ENCODE results near the gene GOLM1.

GOLM1 gene

DNA sequence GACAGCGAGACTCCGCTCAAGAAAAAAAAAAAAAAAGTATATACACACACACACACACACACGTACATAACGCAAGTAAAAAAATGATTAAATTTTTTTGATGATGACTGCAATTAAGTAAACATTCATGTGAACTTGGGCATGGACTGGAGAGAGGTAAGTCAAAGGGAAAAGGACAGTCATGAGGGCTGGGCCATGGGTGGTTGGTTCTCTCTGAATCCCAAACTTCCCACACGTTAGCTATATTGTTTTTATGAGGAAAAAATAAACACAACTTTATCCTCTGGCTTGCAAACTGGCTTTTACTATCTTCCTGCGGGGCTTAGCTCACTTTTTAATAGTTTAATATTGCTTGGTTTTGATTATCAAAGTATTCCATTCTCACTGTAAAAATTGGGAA, 53.7 kb downstream of the GOLM1 start:
- H3K4me3 ChIP-seq (ENCODE audit: low read depth, low read length): no peak overlapping the region
- DNase-seq (ENCODE audit: low read depth): no peak
- TF ChIP-seq, protein P1, sequence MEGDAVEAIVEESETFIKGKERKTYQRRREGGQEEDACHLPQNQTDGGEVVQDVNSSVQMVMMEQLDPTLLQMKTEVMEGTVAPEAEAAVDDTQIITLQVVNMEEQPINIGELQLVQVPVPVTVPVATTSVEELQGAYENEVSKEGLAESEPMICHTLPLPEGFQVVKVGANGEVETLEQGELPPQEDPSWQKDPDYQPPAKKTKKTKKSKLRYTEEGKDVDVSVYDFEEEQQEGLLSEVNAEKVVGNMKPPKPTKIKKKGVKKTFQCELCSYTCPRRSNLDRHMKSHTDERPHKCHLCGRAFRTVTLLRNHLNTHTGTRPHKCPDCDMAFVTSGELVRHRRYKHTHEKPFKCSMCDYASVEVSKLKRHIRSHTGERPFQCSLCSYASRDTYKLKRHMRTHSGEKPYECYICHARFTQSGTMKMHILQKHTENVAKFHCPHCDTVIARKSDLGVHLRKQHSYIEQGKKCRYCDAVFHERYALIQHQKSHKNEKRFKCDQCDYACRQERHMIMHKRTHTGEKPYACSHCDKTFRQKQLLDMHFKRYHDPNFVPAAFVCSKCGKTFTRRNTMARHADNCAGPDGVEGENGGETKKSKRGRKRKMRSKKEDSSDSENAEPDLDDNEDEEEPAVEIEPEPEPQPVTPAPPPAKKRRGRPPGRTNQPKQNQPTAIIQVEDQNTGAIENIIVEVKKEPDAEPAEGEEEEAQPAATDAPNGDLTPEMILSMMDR (IDR thresholded peaks at IDR 0.05; ENCODE audit: low read depth, low read length, missing control alignments): no peak

DNA sequence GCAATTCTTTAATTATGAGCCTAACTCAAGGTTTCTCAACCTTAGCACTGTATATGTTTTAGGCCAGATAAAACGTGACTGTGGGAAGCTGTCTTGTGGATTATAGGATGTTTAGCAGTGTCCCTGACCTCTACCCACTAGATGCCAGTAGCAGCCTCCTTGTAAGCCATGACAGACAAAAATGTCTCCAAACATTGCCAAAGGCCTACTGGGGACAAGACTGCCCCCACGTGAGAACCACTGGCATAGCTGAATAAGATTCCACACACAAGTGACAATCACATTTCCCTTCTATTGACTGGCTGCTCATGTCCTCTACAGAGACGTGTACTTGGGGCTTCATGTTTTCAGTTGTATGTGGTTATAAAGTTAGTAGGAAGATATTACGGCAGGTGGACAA, 55.4 kb downstream of the GOLM1 start:
- TF ChIP-seq, protein P1 (IDR thresholded peaks at IDR 0.05; ENCODE audit: low read depth, low read length, missing control alignments): peak; percentile 32
- no peak for DNase-seq (ENCODE audit: low read depth)
- no peak overlapping the region for H3K4me3 ChIP-seq (ENCODE audit: low read depth, low read length)

DNA sequence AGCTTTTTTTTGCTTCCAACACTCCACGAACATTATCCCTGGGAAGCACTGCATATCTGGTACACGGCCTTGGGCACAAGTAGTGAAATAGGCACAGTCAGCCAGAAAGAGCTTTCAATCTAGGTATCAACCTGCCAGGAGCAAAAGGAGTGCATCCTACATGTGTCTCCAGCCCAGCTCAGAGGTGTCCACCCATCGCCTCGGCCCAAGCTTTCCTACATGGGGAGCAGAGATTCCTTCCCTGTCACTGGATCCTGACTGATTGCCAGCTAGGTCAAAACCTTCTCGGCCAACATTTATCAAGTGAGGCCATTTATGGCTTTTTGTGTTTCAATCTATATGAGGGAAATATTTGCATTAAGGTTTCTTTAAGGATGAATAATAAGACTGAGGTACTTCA, 55.8 kb downstream of the GOLM1 start:
- TF ChIP-seq, protein P1 (IDR thresholded peaks at IDR 0.05; ENCODE audit: low read depth, low read length, missing control alignments): no peak
- no peak for DNase-seq (ENCODE audit: low read depth)
- H3K4me3 ChIP-seq (ENCODE audit: low read depth, low read length): no peak overlapping the region

DNA sequence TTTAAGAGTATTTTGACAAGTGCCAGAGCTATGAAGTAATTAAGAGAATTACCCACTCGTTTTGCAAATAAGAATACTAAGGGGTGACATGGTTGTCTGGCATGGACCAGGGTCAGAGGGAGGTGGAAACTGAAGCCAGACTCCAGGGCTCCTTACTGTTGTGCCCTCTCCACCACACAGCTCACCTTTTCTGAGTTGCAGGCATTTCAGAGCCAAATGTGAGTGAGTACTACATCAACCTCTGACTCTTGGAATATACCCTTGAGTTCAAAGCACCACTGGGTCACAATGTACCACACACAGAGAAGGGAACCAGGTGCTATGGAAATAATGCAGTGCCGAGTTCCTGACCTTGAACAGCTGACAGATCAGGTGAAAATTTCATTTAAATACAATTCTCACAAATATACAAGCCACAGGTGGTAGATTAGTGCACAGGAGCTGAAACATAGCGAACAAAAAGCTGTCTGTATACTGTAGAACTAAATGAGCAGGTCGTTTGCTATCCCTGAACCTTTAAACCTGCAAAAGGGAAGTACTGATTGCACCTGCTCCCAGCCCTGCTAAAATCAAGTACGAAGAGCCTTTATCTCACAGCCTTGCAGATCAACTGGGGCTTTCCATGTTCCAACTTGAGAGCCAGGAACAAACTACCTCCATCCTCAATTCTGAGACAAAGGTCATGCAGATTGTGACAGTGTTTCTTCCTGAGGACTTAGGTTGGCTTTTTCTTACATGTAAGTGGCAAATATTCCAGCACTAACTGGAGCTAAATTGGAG, 57.0 kb downstream of the GOLM1 start:
- TF ChIP-seq, protein P1 (IDR thresholded peaks at IDR 0.05; ENCODE audit: low read depth, low read length, missing control alignments): no peak
- H3K4me3 ChIP-seq (ENCODE audit: low read depth, low read length): no peak overlapping the region
- DNase-seq (ENCODE audit: low read depth): no peak

DNA sequence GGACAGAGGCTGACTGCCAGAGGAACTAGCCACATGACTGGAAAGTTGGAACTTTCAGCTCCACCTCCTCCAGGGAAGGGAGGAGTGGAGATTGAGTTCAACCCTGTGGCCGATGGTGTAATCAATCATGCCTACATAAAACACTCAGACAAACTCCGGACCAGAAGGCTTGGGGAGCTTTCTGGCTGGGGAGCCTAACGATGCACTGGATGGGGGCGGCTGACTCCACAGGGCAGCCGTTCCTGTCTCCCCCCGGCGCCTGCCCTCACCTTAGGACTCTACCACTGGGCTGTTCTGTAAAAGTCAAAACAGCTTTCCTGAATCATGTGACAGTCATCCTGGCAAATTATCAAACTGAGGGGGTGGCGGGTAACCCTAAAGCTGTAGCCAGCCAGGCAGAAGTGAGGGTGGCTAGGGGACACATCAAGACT, 58.0 kb downstream of the GOLM1 start:
- no peak overlapping the region for H3K4me3 ChIP-seq (ENCODE audit: low read depth, low read length)
- TF ChIP-seq, protein P1 (IDR thresholded peaks at IDR 0.05; ENCODE audit: low read depth, low read length, missing control alignments): no peak
- no peak for DNase-seq (ENCODE audit: low read depth)

DNA sequence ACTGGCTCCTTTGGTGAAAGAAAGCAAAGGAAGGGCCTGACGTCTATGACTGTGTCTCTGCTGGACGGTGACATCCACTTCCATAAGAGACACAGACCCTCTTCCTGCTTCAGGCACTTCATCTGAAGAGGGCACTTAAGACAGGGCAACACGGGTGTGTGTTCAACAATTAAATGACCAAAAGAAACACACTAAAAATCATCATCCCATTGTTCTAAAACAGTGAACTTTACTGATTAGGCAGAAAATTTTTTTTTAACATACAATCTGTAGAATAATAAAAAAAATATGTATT, 58.5 kb downstream of the GOLM1 start:
- TF ChIP-seq, protein P1 (IDR thresholded peaks at IDR 0.05; ENCODE audit: low read depth, low read length, missing control alignments): no peak
- DNase-seq (ENCODE audit: low read depth): no peak
- no peak overlapping the region for H3K4me3 ChIP-seq (ENCODE audit: low read depth, low read length)
